B cell (primary cell): ENCODE measurements around the gene TNF. TPM values are rescaled to one million over a fixed set of nuclear protein-coding genes. Genes with fewer than 3 reads are reported as not detected.

Experiments used
- ATAC-seq: fragments of 200-7000 bp; cut with Tn5 transposase; one replicate; pipeline ENCODE4 v1.10.0; 2021; ENCODE audit warnings: low read depth, mild to moderate bottlenecking, moderate number of reproducible peaks, moderate library complexity
- CTCF ChIA-PET: fragments of 350-600 bp; sonication (Branson Sonifier 250); formaldehyde crosslinking; loops from one replicate; lab custom pipeline; 2021; ENCODE audit warnings: antibody characterized with exemption, inconsistent platforms; lab: Charles Lee
- POLR2A ChIA-PET: fragments of 350-600 bp; sonication (Branson Sonifier 250); formaldehyde crosslinking; loops from one replicate; lab custom pipeline; 2021; ENCODE audit warnings: antibody characterized with exemption; lab: Charles Lee
- DNase-seq: peaks from one replicate; pipeline ENCODE4 v3.0.0; 2013
- H2AFZ ChIP-seq: 2 replicates; pipeline ENCODE4 v1.6.1; 2012; ENCODE audit warnings: mild to moderate bottlenecking, low read depth, low read length; ENCODE audit not compliant: insufficient read depth, poor library complexity, severe bottlenecking
- H3K27ac ChIP-seq, 2 donors: 1 replicate in 1 of 2; 2 replicates in 1 of 2; pipeline ENCODE4 v1.5.1; 2012 to 2013; ENCODE audit warnings: low read length in 2 of 2, mild to moderate bottlenecking in 2 of 2, moderate library complexity in 1 of 2
- H3K27me3 ChIP-seq, 4 experiments: fragments of 200-600 bp in 1 of 4; sonication (generic) in 1 of 4; replicated peaks in 1 of 4; 1 replicate in 2 of 4; 2 replicates in 2 of 4; pipeline versions ENCODE4 v1.6.1 to v1.7.0; 2013 to 2016; ENCODE audit warnings: low read length in 3 of 4, mild to moderate bottlenecking in 2 of 4, mixed read lengths in 1 of 4, moderate library complexity in 1 of 4; ENCODE audit not compliant: insufficient read depth in 4 of 4, control insufficient read depth in 3 of 4; ENCODE audit errors: control extremely low read depth in 1 of 4
- H3K36me3 ChIP-seq, 2 experiments: replicated peaks in 1 of 2; 1 replicate in 1 of 2; 2 replicates in 1 of 2; pipeline versions ENCODE4 v1.6.1 to v1.7.1; 2013; ENCODE audit warnings: low read length in 1 of 2; ENCODE audit not compliant: insufficient read depth in 2 of 2, control insufficient read depth in 1 of 2; ENCODE audit errors: control extremely low read depth in 1 of 2, extremely low read depth in 1 of 2
- H3K4me1 ChIP-seq, 2 donors: fragments of 200-600 bp in 1 of 2; sonication (generic) in 1 of 2; 1 replicate in 1 of 2; 2 replicates in 1 of 2; pipeline versions ENCODE4 v1.5.1 to v1.6.1; 2013 to 2017; ENCODE audit warnings: low read length in 2 of 2; ENCODE audit not compliant: control insufficient read depth in 2 of 2, insufficient read depth in 2 of 2
- H3K4me2 ChIP-seq: replicated peaks from 2 replicates; pipeline ENCODE3; 2012; ENCODE audit warnings: mild to moderate bottlenecking, low read depth, low read length; ENCODE audit not compliant: poor library complexity, severe bottlenecking
- H3K4me3 ChIP-seq, 5 experiments: fragments of 200-600 bp in 1 of 5; sonication (generic) in 1 of 5; 1 replicate in 3 of 5; 2 replicates in 2 of 5; pipeline versions ENCODE4 v1.5.1 to v1.7.0; 2011 to 2016; ENCODE audit warnings: low read length in 4 of 5, mild to moderate bottlenecking in 4 of 5, low read depth in 2 of 5, control low read depth in 1 of 5, moderate library complexity in 1 of 5; ENCODE audit not compliant: insufficient read depth in 1 of 5; ENCODE audit errors: control extremely low read depth in 1 of 5, extremely low read depth in 1 of 5
- H3K79me2 ChIP-seq: fragments of 200-600 bp; sonication (generic); one replicate; pipeline ENCODE4 v1.6.0; 2016; ENCODE audit warnings: low read length; ENCODE audit not compliant: control insufficient read depth, insufficient read depth
- H3K9ac ChIP-seq: fragments of 200-600 bp; sonication (generic); 2 replicates; pipeline ENCODE4 v1.6.1; 2017; ENCODE audit warnings: mild to moderate bottlenecking, low read length, moderate library complexity
- H3K9me3 ChIP-seq, 3 donors: one replicate each; pipeline versions ENCODE4 v1.6.1 to v1.7.1; 2013; ENCODE audit warnings: low read length in 2 of 3; ENCODE audit not compliant: control insufficient read depth in 2 of 3, insufficient read depth in 1 of 3; ENCODE audit errors: control extremely low read depth in 1 of 3
- H4K20me1 ChIP-seq: 2 replicates; pipeline ENCODE4 v1.6.0; 2012; ENCODE audit warnings: mild to moderate bottlenecking, low read length; ENCODE audit not compliant: insufficient read depth, control insufficient read depth, poor library complexity, severe bottlenecking
- H3K27ac Mint-ChIP-seq: one replicate; pipeline ENCODE4 v1.8.0; 2021; ENCODE audit warnings: mixed read lengths
- H3K27me3 Mint-ChIP-seq: one replicate; pipeline ENCODE4 v1.8.0; 2021; ENCODE audit warnings: mixed read lengths
- H3K4me1 Mint-ChIP-seq: one replicate; pipeline ENCODE4 v1.8.0; 2021; ENCODE audit warnings: mixed read lengths
- H3K4me3 Mint-ChIP-seq: one replicate; pipeline ENCODE4 v1.8.0; 2021; ENCODE audit warnings: mixed read lengths
- H3K9me3 Mint-ChIP-seq: one replicate; pipeline ENCODE4 v1.8.0; 2022; ENCODE audit warnings: mixed read lengths; ENCODE audit not compliant: insufficient read depth
- CTCF ChIP-seq: fragments of 200-600 bp; IDR thresholded peaks from one replicate; pipeline ENCODE4 v1.8.0; 2022; ENCODE audit warnings: antibody characterized with exemption, mild to moderate bottlenecking
- EZH2 ChIP-seq: IDR thresholded peaks from 2 replicates; pipeline ENCODE4 v1.6.1; 2012; ENCODE audit warnings: borderline replicate concordance, low read depth, mild to moderate bottlenecking, moderate library complexity, low read length; ENCODE audit not compliant: insufficient read depth, poor library complexity, severe bottlenecking
- WGBS: methylation state at CpG from one replicate; pipeline ENCODE4 v1.1.5; 2013; ENCODE audit warnings: missing lambda C conversion rate; ENCODE audit not compliant: insufficient coverage; 5-methylcytosine and 5-hydroxymethylcytosine counted together
- intact Hi-C: fragments of 100-400 bp; cut with micrococcal nuclease; formaldehyde crosslinking; loops from one replicate; pipeline ENCODE4 v1.10.0; 2022
- polyA plus RNA-seq: library from polyadenylated mRNA; depleted of rRNA; stranded (reverse); fragments of >200 nt; gene quantifications from 2 replicates; pipeline ENCODE4 v1.2.3, GENCODE V29; 2012
- total RNA-seq, 2 donors: library from RNA; stranded (reverse); fragments of 120-200 nt in 1 of 2; gene quantifications; 1 replicate in 1 of 2; 2 replicates in 1 of 2; pipeline versions ENCODE4 v1.2.3 to v1.2.4, GENCODE V29; 2013 to 2022

The TNF gene
- total and polyA plus RNA-seq, 2 donors (not counting 1 experiment from before 2014, with no cell fraction given) = 21.9 to 22.2 TPM

GRCh38 chr6:31573239-31574105 lies 1.9 kb upstream of the TNF start:
- Mint-ChIP-seq H3K4me1 (peaks cover 92% of the 10 kb centered on the region), H3K4me3 (peak overlapping the region; percentile 89), H3K27ac (peak overlapping the region; percentile 93), H3K27me3 (no peaks in the 10 kb centered on the region), H3K9me3 (no peaks in the 10 kb centered on the region)
- H3K36me3 ChIP-seq = peaks cover 2 to 22% of the 10 kb centered on the region in 2 experiments
- ChIA-PET CTCF (interaction anchor here (0.8 to 35.3 kb wide), 4 partner anchors 10 to 41 kb away, joined by 3 to 2241 read pairs (median 565); partner anchors contain the start of genes ATP6V1G2, LST1, LTA and LTB), POLR2A (interaction anchor here (35.3 to 42.6 kb wide), 2 partner anchors 7 to 11 kb away, joined by 1450 read pairs; partner anchors contain the start of genes ATP6V1G2, LST1, LTA and LTB)
- DNase-seq (peak; percentile 14), ATAC-seq (no peak)
- intact Hi-C loops = no loop called here
- H3K4me2 ChIP-seq = peak overlapping the region; percentile 88
- no peaks in the 10 kb centered on the region for H3K27me3 ChIP-seq
- 90% methylated on average over 8 of the region's 9 CpGs for WGBS
- H4K20me1 ChIP-seq = peaks cover 10% of the 10 kb centered on the region
- peak overlapping the region; percentile 74 for H3K9ac ChIP-seq
- H3K27ac ChIP-seq = peak overlapping the region; percentile 80 to 89
- H2AFZ ChIP-seq = no peak overlapping the region
- peaks cover 80 to 98% of the 10 kb centered on the region in 2 donors for H3K4me1 ChIP-seq
- no peak for TF ChIP-seq CTCF
- no peak for TF ChIP-seq EZH2
- no peaks in the 10 kb centered on the region for H3K9me3 ChIP-seq
- H3K79me2 ChIP-seq = peaks cover 92% of the 10 kb centered on the region
- peak overlapping the region in 1 of 5 experiments; percentile 68 for H3K4me3 ChIP-seq
